Progenitor cell of endocrine pancreas (in vitro differentiated cells): Measurements from ENCODE around the gene LRRC14B. TPM values are rescaled to one million over a fixed set of nuclear protein-coding genes. Genes with fewer than 3 reads are reported as not detected.

Source experiments
- DNase-seq: peaks from one replicate; pipeline ENCODE4 v3.0.0; 2021; ENCODE audit warnings: low spot score; ENCODE audit not compliant: unreplicated experiment
- H3K27ac Mint-ChIP-seq: 2 replicates; pipeline ENCODE4 v1.8.0; 2021; ENCODE audit warnings: mild to moderate bottlenecking, moderate library complexity, mixed read lengths
- H3K27me3 Mint-ChIP-seq: 2 replicates; pipeline ENCODE4 v1.8.0; 2021; ENCODE audit warnings: mixed read lengths
- H3K36me3 Mint-ChIP-seq: 2 replicates; pipeline ENCODE4 v1.8.0; 2022; ENCODE audit warnings: mixed read lengths; ENCODE audit not compliant: insufficient read depth
- H3K4me1 Mint-ChIP-seq: 2 replicates; pipeline ENCODE4 v1.8.0; 2021; ENCODE audit warnings: low read depth, mixed read lengths
- H3K4me3 Mint-ChIP-seq: 2 replicates; pipeline ENCODE4 v1.8.0; 2021; ENCODE audit warnings: low read depth, mild to moderate bottlenecking, moderate library complexity, mixed read lengths
- H3K9me3 Mint-ChIP-seq: 2 replicates; pipeline ENCODE4 v1.8.0; 2021; ENCODE audit warnings: low read depth, mixed read lengths
- CTCF ChIP-seq: fragments of 200-600 bp; sonication (generic); IDR thresholded peaks from one replicate; pipeline ENCODE4 v1.5.0; 2021; ENCODE audit warnings: antibody characterized with exemption, mild to moderate bottlenecking; ENCODE audit not compliant: unreplicated experiment
- total RNA-seq: library from RNA; stranded (reverse); gene quantifications from 2 replicates; pipeline ENCODE4 v1.2.1, GENCODE V29; 2021

LRRC14B gene
- total RNA-seq, 1 donor from 2014 or later, result not detected

GRCh38 chr5:167982-168660 is 23.2 kb upstream of the LRRC14B start:
- DNase-seq, result no peak
- H3K9me3 Mint-ChIP-seq, result peaks cover 3% of the 10 kb centered on the region
- H3K27me3 Mint-ChIP-seq, result no peaks in the 10 kb centered on the region
- no peak overlapping the region for H3K27ac Mint-ChIP-seq
- no peak for TF ChIP-seq CTCF
- H3K4me3 Mint-ChIP-seq, result no peak overlapping the region
- peaks cover 3% of the 10 kb centered on the region for H3K4me1 Mint-ChIP-seq
- peaks cover 19% of the 10 kb centered on the region for H3K36me3 Mint-ChIP-seq

GRCh38 chr5:169071-169727 is 22.1 kb upstream of the LRRC14B start:
- Mint-ChIP-seq H3K27me3 (no peaks in the 10 kb centered on the region), H3K27ac (no peak overlapping the region), H3K9me3 (peaks cover 1% of the 10 kb centered on the region), H3K36me3 (peaks cover 11% of the 10 kb centered on the region), H3K4me3 (no peak overlapping the region), H3K4me1 (peaks cover 3% of the 10 kb centered on the region)
- no peak for TF ChIP-seq CTCF
- no peak for DNase-seq

- no peak for DNase-seq
- Mint-ChIP-seq H3K4me3 (no peak overlapping the region), H3K27ac (no peak overlapping the region), H3K4me1 (peaks cover 3% of the 10 kb centered on the region), H3K9me3 (no peaks in the 10 kb centered on the region), H3K36me3 (peaks cover 8% of the 10 kb centered on the region), H3K27me3 (no peaks in the 10 kb centered on the region)
- no peak for TF ChIP-seq CTCF
Measured at GRCh38 chr5:169728-170094, 21.6 kb upstream of the LRRC14B start.

- no peak overlapping the region for H3K27ac Mint-ChIP-seq
- peaks cover 8% of the 10 kb centered on the region for H3K36me3 Mint-ChIP-seq
- no peak overlapping the region for H3K4me3 Mint-ChIP-seq
- H3K9me3 Mint-ChIP-seq, result no peaks in the 10 kb centered on the region
- H3K4me1 Mint-ChIP-seq, result peaks cover 3% of the 10 kb centered on the region
- no peaks in the 10 kb centered on the region for H3K27me3 Mint-ChIP-seq
- DNase-seq, result no peak
- no peak for TF ChIP-seq CTCF
Measured at GRCh38 chr5:170971-171800, 20.1 kb upstream of the LRRC14B start.

GRCh38 chr5:171801-172331 is 19.4 kb upstream of the LRRC14B start:
- no peak for TF ChIP-seq CTCF

More at GRCh38 chr5:171801-172331, 19.4 kb upstream of the LRRC14B start:
- H3K4me3 Mint-ChIP-seq, result no peak overlapping the region
- peaks cover 8% of the 10 kb centered on the region for H3K36me3 Mint-ChIP-seq
- H3K4me1 Mint-ChIP-seq, result peaks cover 3% of the 10 kb centered on the region
- H3K9me3 Mint-ChIP-seq, result no peaks in the 10 kb centered on the region
- H3K27me3 Mint-ChIP-seq, result no peaks in the 10 kb centered on the region
- H3K27ac Mint-ChIP-seq, result no peak overlapping the region
- no peak for DNase-seq
